GM23338 (cell line): ENCODE data around the gene LDHD. TPM values are rescaled to one million over a fixed set of nuclear protein-coding genes. Genes with fewer than 3 reads are reported as not detected.

ENCODE experiments used
- ATAC-seq: fragments of 200-7000 bp; cut with Tn5 transposase; 3 replicates; pipeline ENCODE4 v1.9.1; 2020
- DNase-seq: peaks from one replicate; pipeline ENCODE4 v3.0.0-alpha.2; 2015; ENCODE audit warnings: low spot score
- H2AFZ ChIP-seq: fragments of 200-600 bp; sonication (generic); 2 replicates; pipeline ENCODE4 v1.8.0; 2016; ENCODE audit warnings: antibody characterized with exemption, mild to moderate bottlenecking, moderate library complexity
- H3F3A ChIP-seq: fragments of 200-600 bp; sonication (generic); replicated peaks from 2 replicates; pipeline ENCODE4 v1.8.0; 2017; ENCODE audit warnings: antibody characterized with exemption, mixed run types, low read depth
- H3K27ac ChIP-seq: fragments of 200-600 bp; sonication (generic); 2 replicates; pipeline ENCODE4 v1.6.1; 2016; ENCODE audit warnings: low read depth
- H3K27me3 ChIP-seq: fragments of 200-600 bp; sonication (generic); 2 replicates; pipeline ENCODE4 v1.8.0; 2016; ENCODE audit warnings: mild to moderate bottlenecking, mixed run types, moderate library complexity; ENCODE audit not compliant: insufficient read depth
- H3K36me3 ChIP-seq: fragments of 200-600 bp; sonication (generic); 2 replicates; pipeline ENCODE4 v1.8.0; 2016; ENCODE audit warnings: mild to moderate bottlenecking; ENCODE audit not compliant: insufficient read depth
- H3K4me1 ChIP-seq: fragments of 200-600 bp; sonication (generic); 2 replicates; pipeline ENCODE4 v1.8.0; 2016; ENCODE audit warnings: mild to moderate bottlenecking, moderate library complexity; ENCODE audit not compliant: insufficient read depth
- H3K4me2 ChIP-seq: fragments of 200-600 bp; sonication (generic); 2 replicates; pipeline ENCODE4 v1.7.1; 2017; ENCODE audit warnings: mixed run types
- H3K4me3 ChIP-seq: fragments of 200-600 bp; sonication (generic); 2 replicates; pipeline ENCODE4 v1.6.1; 2016; ENCODE audit warnings: mixed run types
- H3K79me2 ChIP-seq: fragments of 200-600 bp; sonication (generic); replicated peaks from 2 replicates; pipeline ENCODE4 v1.8.0; 2017; ENCODE audit warnings: mild to moderate bottlenecking; ENCODE audit not compliant: insufficient read depth
- H3K9me2 ChIP-seq: fragments of 200-600 bp; sonication (generic); 2 replicates; pipeline ENCODE4 v1.8.0; 2017; ENCODE audit not compliant: insufficient read depth
- H4K20me1 ChIP-seq: fragments of 200-600 bp; sonication (generic); replicated peaks from 2 replicates; pipeline ENCODE4 v1.8.0; 2017; ENCODE audit warnings: mild to moderate bottlenecking; ENCODE audit not compliant: insufficient read depth
- H3K27ac Mint-ChIP-seq: 2 replicates; pipeline ENCODE4 v1.8.0; 2020; ENCODE audit warnings: inconsistent platforms, mild to moderate bottlenecking, moderate library complexity, mixed read lengths
- H3K27me3 Mint-ChIP-seq: 3 replicates; pipeline ENCODE4 v1.8.0; 2022; ENCODE audit warnings: low read depth, mild to moderate bottlenecking, moderate library complexity, mixed read lengths, inconsistent platforms; ENCODE audit not compliant: insufficient read depth, poor library complexity
- H3K36me3 Mint-ChIP-seq: 3 replicates; pipeline ENCODE4 v1.8.0; 2021; ENCODE audit warnings: low read depth, mild to moderate bottlenecking, inconsistent platforms, moderate library complexity, mixed read lengths
- H3K4me1 Mint-ChIP-seq: 3 replicates; pipeline ENCODE4 v1.8.0; 2020; ENCODE audit warnings: mild to moderate bottlenecking, inconsistent platforms, mixed read lengths
- H3K4me3 Mint-ChIP-seq: 3 replicates; pipeline ENCODE4 v1.8.0; 2021; ENCODE audit warnings: moderate library complexity, mild to moderate bottlenecking, inconsistent platforms, mixed read lengths
- H3K9me3 Mint-ChIP-seq: 3 replicates; pipeline ENCODE4 v1.8.0; 2020; ENCODE audit warnings: moderate library complexity, mild to moderate bottlenecking, inconsistent platforms, mixed read lengths
- CREB1 ChIP-seq: fragments of 250-450 bp; sonication (Bioruptor Pico); IDR thresholded peaks from 2 replicates; pipeline ENCODE4 v1.5.0; 2020; ENCODE audit warnings: low read depth, mild to moderate bottlenecking, moderate library complexity
- CTCF ChIP-seq, 2 experiments: fragments of 200-600 bp in 1 of 2; sonication (generic) in 1 of 2; conservative IDR thresholded peaks; 2 replicates each; pipeline versions ENCODE4 v1.5.1 to v1.6.1; 2016 to 2017; ENCODE audit warnings: antibody characterized with exemption in 2 of 2, low read depth in 2 of 2, mild to moderate bottlenecking in 2 of 2, moderate library complexity in 1 of 2
- ETS1 ChIP-seq: IDR thresholded peaks from 2 replicates; pipeline ENCODE4 v1.6.1; 2016; ENCODE audit warnings: antibody characterized with exemption
- EZH2phosphoT487 ChIP-seq: fragments of 200-600 bp; sonication (generic); IDR thresholded peaks from one replicate; pipeline ENCODE4 v1.8.1; 2018; ENCODE audit warnings: antibody characterized with exemption; ENCODE audit not compliant: unreplicated experiment
- JUNB ChIP-seq: IDR thresholded peaks from one replicate; pipeline ENCODE4 v1.6.1; 2016; ENCODE audit warnings: antibody characterized with exemption; ENCODE audit not compliant: unreplicated experiment
- NANOG ChIP-seq: IDR thresholded peaks from 2 replicates; pipeline ENCODE4 v1.6.1; 2016; ENCODE audit warnings: antibody characterized with exemption, borderline replicate concordance
- POLR2AphosphoS5 ChIP-seq: IDR thresholded peaks from 2 replicates; pipeline ENCODE4 v1.6.1; 2016; ENCODE audit warnings: antibody characterized with exemption, low read depth
- REST ChIP-seq: IDR thresholded peaks from one replicate; pipeline ENCODE4 v1.6.1; 2018; ENCODE audit warnings: antibody characterized with exemption; ENCODE audit not compliant: unreplicated experiment
- STAT1 ChIP-seq: IDR thresholded peaks from one replicate; pipeline ENCODE4 v1.6.1; 2016; ENCODE audit warnings: antibody characterized with exemption; ENCODE audit not compliant: unreplicated experiment
- ZNF331 ChIP-seq: fragments of 250-450 bp; sonication (Bioruptor Pico); IDR thresholded peaks from 2 replicates; pipeline ENCODE4 v1.5.0; 2020; ENCODE audit warnings: low read depth, mild to moderate bottlenecking, moderate library complexity
- ZNF462 ChIP-seq: fragments of 250-450 bp; sonication (Bioruptor Pico); IDR thresholded peaks from 2 replicates; pipeline ENCODE4 v1.5.0; 2020; ENCODE audit warnings: mild to moderate bottlenecking, moderate library complexity
- polyA plus RNA-seq: library from polyadenylated mRNA; unstranded; fragments of >200 nt; fragmentation: Nextera tagmentation; extraction: Ambion mirVana; gene quantifications from 2 replicates; pipeline ENCODE4 v1.2.1, GENCODE V29; 2016
- total RNA-seq: library from RNA; depleted of rRNA; stranded (reverse); fragments of >200 nt; shearing (Covaris generic); gene quantifications from 2 replicates; pipeline ENCODE4 v1.2.3, GENCODE V29; 2014

LDHD gene
- total and polyA plus RNA-seq, 2 experiments from 2014 or later = 5.0 to 7.7 TPM

GRCh38 chr16:75086281-75086680 lies 30.3 kb downstream of the LDHD start:
- Histone ChIP-seq H3K9me2 (no peaks in the 10 kb centered on the region), H3K4me2 (no peak overlapping the region), H3K4me3 (no peak overlapping the region), H2AFZ (no peak overlapping the region), H3K36me3 (0 out of 2 replicates have a peak, but pooled peaks cover 2% of the 10 kb centered on the region), H3K79me2 (peaks cover 99% of the 10 kb centered on the region), H3K4me1 (peaks cover 13% of the 10 kb centered on the region), H3F3A (0 out of 2 replicates have a peak, but pooled peaks cover 8% of the 10 kb centered on the region), H3K27ac (no peak overlapping the region), H4K20me1 (peaks cover 12% of the 10 kb centered on the region), H3K27me3 (no peaks in the 10 kb centered on the region)
- peaks cover 8% of the 10 kb centered on the region for H3K27me3 Mint-ChIP-seq
- H3K27ac Mint-ChIP-seq = no peak overlapping the region
- no peak overlapping the region for H3K4me3 Mint-ChIP-seq
- ATAC-seq (no peak), DNase-seq (no peak)
- no peak for TF ChIP-seq ZNF331 (CRISPR knock-in tag)
- no peak for TF ChIP-seq STAT1
- no peak for TF ChIP-seq JUNB
- no peak for TF ChIP-seq POLR2AphosphoS5
- no peak for TF ChIP-seq CTCF (conservative IDR thresholded peaks at IDR 0.05; ENCODE audit: low read depth in 2 of 2)
- TF ChIP-seq ZNF462 (CRISPR knock-in tag) = no peak
- TF ChIP-seq CREB1 = no peak
- no peak for TF ChIP-seq REST
- no peak for TF ChIP-seq NANOG
- no peak for TF ChIP-seq EZH2phosphoT487
- no peak for TF ChIP-seq ETS1
- H3K9me3 Mint-ChIP-seq = no peaks in the 10 kb centered on the region
- peaks cover 2% of the 10 kb centered on the region; the same call in 1 of the 3 replicates for H3K36me3 Mint-ChIP-seq
- H3K4me1 Mint-ChIP-seq = peaks cover 31% of the 10 kb centered on the region
